ENCODE results near the gene FRMD3. TPM values are rescaled to one million over a fixed set of nuclear protein-coding genes. Genes with fewer than 3 reads are reported as not detected.

The FRMD3 gene
- total RNA-seq, 1 donor from 2014 or later: 1.9 TPM

- H3K4me1 ChIP-seq: no peaks in the 10 kb centered on the region
- no peak overlapping the region for H3K27ac ChIP-seq
- H3K27ac Mint-ChIP-seq: no peak overlapping the region
- H2AFZ ChIP-seq (replicated peaks): no peak overlapping the region
- no peak overlapping the region for H3K4me2 ChIP-seq
- no peak overlapping the region for H3K9ac ChIP-seq
- H3K27me3 Mint-ChIP-seq (ENCODE audit: insufficient read depth, low read depth): no peaks in the 10 kb centered on the region
- DNase-seq (ENCODE audit: low spot score): no peak
- no peaks in the 10 kb centered on the region for H4K20me1 ChIP-seq (ENCODE audit: low read depth)
- no peak overlapping the region for H3K4me3 Mint-ChIP-seq
- TF ChIP-seq EZH2 (IDR thresholded peaks at IDR 0.05) (no peak), EZH2phosphoT487 (IDR thresholded peaks at IDR 0.05) (no peak), CTCF (IDR thresholded peaks at IDR 0.05) (no peak)
- no peaks in the 10 kb centered on the region for H3K4me1 Mint-ChIP-seq
- H3K27me3 ChIP-seq: no peaks in the 10 kb centered on the region
- H3K79me2 ChIP-seq (ENCODE audit: low read depth): no peaks in the 10 kb centered on the region
- no peaks in the 10 kb centered on the region for H3K9me3 ChIP-seq (ENCODE audit: low read depth)
- no peaks in the 10 kb centered on the region for H3K9me3 Mint-ChIP-seq
- no peaks in the 10 kb centered on the region for H3F3A ChIP-seq (ENCODE audit: low read depth)
- H3K4me3 ChIP-seq: no peak overlapping the region
- H3K36me3 Mint-ChIP-seq: no peaks in the 10 kb centered on the region
- H3K36me3 ChIP-seq: no peaks in the 10 kb centered on the region
Observed at GRCh38 chr9:83294816-83295215, 243.4 kb downstream of the FRMD3 start.

- Histone ChIP-seq H3K79me2 (ENCODE audit: low read depth) (no peaks in the 10 kb centered on the region), H3K9me3 (ENCODE audit: low read depth) (no peaks in the 10 kb centered on the region), H3K4me1 (no peaks in the 10 kb centered on the region), H2AFZ (replicated peaks) (no peak overlapping the region), H3K36me3 (no peaks in the 10 kb centered on the region), H3K27ac (no peak overlapping the region), H4K20me1 (ENCODE audit: low read depth) (no peaks in the 10 kb centered on the region), H3F3A (ENCODE audit: low read depth) (no peaks in the 10 kb centered on the region), H3K9ac (no peak overlapping the region), H3K4me3 (no peak overlapping the region), H3K27me3 (no peaks in the 10 kb centered on the region), H3K4me2 (no peak overlapping the region)
- no peaks in the 10 kb centered on the region for H3K27me3 Mint-ChIP-seq (ENCODE audit: insufficient read depth, low read depth)
- no peak for DNase-seq (ENCODE audit: low spot score)
- H3K36me3 Mint-ChIP-seq: no peaks in the 10 kb centered on the region
- TF ChIP-seq CTCF (IDR thresholded peaks at IDR 0.05): no peak
- no peak for TF ChIP-seq EZH2phosphoT487 (IDR thresholded peaks at IDR 0.05)
- no peak for TF ChIP-seq EZH2 (IDR thresholded peaks at IDR 0.05)
- no peak overlapping the region for H3K4me3 Mint-ChIP-seq
- H3K4me1 Mint-ChIP-seq: no peaks in the 10 kb centered on the region
- no peaks in the 10 kb centered on the region for H3K9me3 Mint-ChIP-seq
- H3K27ac Mint-ChIP-seq: no peak overlapping the region
Observed at GRCh38 chr9:83291196-83291595, 247.0 kb downstream of the FRMD3 start.

GRCh38 chr9:83290692-83291091 lies 247.5 kb downstream of the FRMD3 start:
- Histone ChIP-seq H3K36me3 (no peaks in the 10 kb centered on the region), H3K4me1 (no peaks in the 10 kb centered on the region), H3K4me2 (no peak overlapping the region), H3K4me3 (no peak overlapping the region), H3K79me2 (ENCODE audit: low read depth) (no peaks in the 10 kb centered on the region), H4K20me1 (ENCODE audit: low read depth) (no peaks in the 10 kb centered on the region), H3F3A (ENCODE audit: low read depth) (no peaks in the 10 kb centered on the region), H3K9me3 (ENCODE audit: low read depth) (no peaks in the 10 kb centered on the region), H2AFZ (replicated peaks) (no peak overlapping the region), H3K27ac (no peak overlapping the region), H3K27me3 (no peaks in the 10 kb centered on the region), H3K9ac (no peak overlapping the region)
- no peak for DNase-seq (ENCODE audit: low spot score)
- no peaks in the 10 kb centered on the region for H3K27me3 Mint-ChIP-seq (ENCODE audit: insufficient read depth, low read depth)
- peaks cover 3% of the 10 kb centered on the region for H3K4me1 Mint-ChIP-seq
- no peaks in the 10 kb centered on the region for H3K36me3 Mint-ChIP-seq
- TF ChIP-seq EZH2phosphoT487 (IDR thresholded peaks at IDR 0.05) (no peak), CTCF (IDR thresholded peaks at IDR 0.05) (no peak), EZH2 (IDR thresholded peaks at IDR 0.05) (no peak)
- H3K4me3 Mint-ChIP-seq: no peak overlapping the region
- no peak overlapping the region for H3K27ac Mint-ChIP-seq
- no peaks in the 10 kb centered on the region for H3K9me3 Mint-ChIP-seq
